Common myeloid progenitor, CD34-positive (primary cell): ENCODE measurements around the gene KIF3C.

Experiments
- CTCF ChIA-PET: fragments of 350-600 bp; sonication (Branson Sonifier 250); formaldehyde crosslinking; loops from one replicate; lab custom pipeline; 2021; ENCODE audit warnings: antibody characterized with exemption; lab: Charles Lee
- POLR2A ChIA-PET: fragments of 350-600 bp; sonication (Branson Sonifier 250); formaldehyde crosslinking; loops from one replicate; lab custom pipeline; 2021; ENCODE audit warnings: antibody characterized with exemption; lab: Charles Lee
- DNase-seq, 3 donors: peaks; one replicate each; pipeline versions ENCODE4 v3.0.0 to v3.0.0-alpha.2; 2013
- H3K27ac ChIP-seq, 2 experiments: 1 replicate in 1 of 2; 2 replicates in 1 of 2; pipeline ENCODE4 v1.7.0; 2013; ENCODE audit warnings: inconsistent platforms in 2 of 2, low read length in 2 of 2, mild to moderate bottlenecking in 2 of 2, low read depth in 1 of 2, moderate library complexity in 1 of 2; ENCODE audit not compliant: severe bottlenecking in 2 of 2, insufficient read depth in 1 of 2, poor library complexity in 1 of 2
- H3K27me3 ChIP-seq, 5 experiments: replicated peaks in 2 of 5; 1 replicate in 3 of 5; 2 replicates in 2 of 5; pipeline versions ENCODE4 v1.6.1 to v1.7.0; 2013; ENCODE audit warnings: low read length in 4 of 5, mild to moderate bottlenecking in 2 of 5, moderate library complexity in 2 of 5, inconsistent platforms in 1 of 5; ENCODE audit not compliant: insufficient read depth in 5 of 5, control insufficient read depth in 4 of 5
- H3K36me3 ChIP-seq, 4 experiments: 1 replicate in 2 of 4; 2 replicates in 2 of 4; pipeline versions ENCODE4 v1.6.1 to v1.7.0; 2013; ENCODE audit warnings: low read length in 3 of 4, control low read depth in 1 of 4, mild to moderate bottlenecking in 1 of 4; ENCODE audit not compliant: control insufficient read depth in 4 of 4, insufficient read depth in 4 of 4
- H3K4me1 ChIP-seq, 4 experiments: 1 replicate in 3 of 4; 2 replicates in 1 of 4; pipeline versions ENCODE4 v1.6.1 to v1.7.1; 2013; ENCODE audit warnings: low read length in 3 of 4, mild to moderate bottlenecking in 3 of 4, control low read depth in 1 of 4, inconsistent platforms in 1 of 4, moderate library complexity in 1 of 4; ENCODE audit not compliant: control insufficient read depth in 4 of 4, insufficient read depth in 4 of 4; ENCODE audit errors: control extremely low read depth in 1 of 4
- H3K4me3 ChIP-seq, 7 experiments: 1 replicate in 4 of 7; 2 replicates in 3 of 7; pipeline versions ENCODE4 v1.5.1 to v1.7.0; 2013; ENCODE audit warnings: mild to moderate bottlenecking in 7 of 7, low read length in 6 of 7, moderate library complexity in 6 of 7, inconsistent platforms in 2 of 7, low read depth in 2 of 7, control low read depth in 1 of 7; ENCODE audit not compliant: insufficient read depth in 4 of 7, control insufficient read depth in 1 of 7; ENCODE audit errors: extremely low read depth in 1 of 7
- H3K9me3 ChIP-seq, 5 experiments: 1 replicate in 4 of 5; 2 replicates in 1 of 5; pipeline versions ENCODE4 v1.6.1 to v1.7.1; 2013; ENCODE audit warnings: low read length in 4 of 5, mild to moderate bottlenecking in 2 of 5, inconsistent platforms in 1 of 5, low read depth in 1 of 5, moderate library complexity in 1 of 5; ENCODE audit not compliant: control insufficient read depth in 4 of 5, insufficient read depth in 2 of 5; ENCODE audit errors: control extremely low read depth in 1 of 5
- WGBS: methylation state at CpG from one replicate; pipeline ENCODE4 v1.1.5; 2013; ENCODE audit not compliant: insufficient coverage; 5-methylcytosine and 5-hydroxymethylcytosine counted together

Gene KIF3C

DNA sequence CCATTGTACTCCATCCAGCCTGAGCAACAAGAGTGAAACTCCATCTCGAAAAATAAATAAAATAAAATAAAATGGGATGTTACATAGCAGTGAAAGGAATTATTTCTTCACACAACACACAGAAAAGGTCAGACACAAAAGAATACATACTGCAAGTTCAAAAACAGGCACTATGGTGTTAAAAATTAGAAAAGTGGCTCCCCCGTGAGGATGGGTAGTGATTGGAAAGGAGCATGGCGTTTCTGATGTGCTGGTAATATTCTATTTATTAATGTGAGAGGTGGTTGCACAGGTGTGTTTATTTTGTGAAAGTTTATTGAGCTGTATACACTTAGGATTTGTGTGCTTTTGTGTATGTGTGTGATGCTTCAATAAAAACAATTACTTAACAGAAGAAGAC, 28.6 kb upstream of the KIF3C start:
- DNase-seq: no peak
- no peaks in the 10 kb centered on the region for H3K27me3 ChIP-seq
- H3K4me1 ChIP-seq: peaks cover 0 to 30% (median 13%) of the 10 kb centered on the region in 4 experiments
- CTCF ChIA-PET: interaction anchor here (1.1 to 1.2 kb wide), 2 partner anchors 10 to 19 kb away, joined by 3 read pairs; no protein-coding TSS in a partner anchor
- no peaks in the 10 kb centered on the region for H3K9me3 ChIP-seq
- no peak overlapping the region for H3K4me3 ChIP-seq
- 100% methylated on average over 1 of the region's 3 CpGs for WGBS
- no peak overlapping the region for H3K27ac ChIP-seq
- no peaks in the 10 kb centered on the region for H3K36me3 ChIP-seq
- POLR2A ChIA-PET: no interaction called here

GRCh38 chr2:26009567-26009963, 27.3 kb upstream of the KIF3C start:
- CTCF ChIA-PET: interaction anchor here (1.0 to 1.2 kb wide), 2 partner anchors 17 to 18 kb away, joined by 3 read pairs; no protein-coding TSS in a partner anchor

GRCh38 chr2:26008851-26009566, 26.7 kb upstream of the KIF3C start:
- H3K4me3 ChIP-seq: peak overlapping the region in 2 of 7 experiments; percentile 13 to 34
- CTCF ChIA-PET: interaction anchor here (1.0 to 1.4 kb wide), 4 partner anchors 16 to 22 kb away, joined by 3 to 5 read pairs (median 3); no protein-coding TSS in a partner anchor

More at GRCh38 chr2:26009567-26009963, 27.3 kb upstream of the KIF3C start:
- POLR2A ChIA-PET: interaction anchor here (0.5 kb wide), 1 partner anchor 23 kb away, joined by 4 read pairs; no protein-coding TSS in a partner anchor
- Histone ChIP-seq H3K27me3 (no peaks in the 10 kb centered on the region), H3K9me3 (no peaks in the 10 kb centered on the region), H3K4me1 (peaks cover 0 to 36% (median 13%) of the 10 kb centered on the region in 4 experiments), H3K27ac (no peak overlapping the region), H3K36me3 (no peaks in the 10 kb centered on the region), H3K4me3 (peak overlapping the region in 2 of 7 experiments; percentile 13 to 34)
- no CpG with 5 or more reads among the region's 2 CpGs for whole genome bisulfite sequencing
- no peak for DNase-seq

GRCh38 chr2:26008095-26008494, 25.8 kb upstream of the KIF3C start:
- Histone ChIP-seq H3K4me3 (no peak overlapping the region), H3K4me1 (peaks cover 0 to 41% (median 16%) of the 10 kb centered on the region in 4 experiments), H3K27me3 (no peaks in the 10 kb centered on the region), H3K9me3 (no peaks in the 10 kb centered on the region), H3K36me3 (no peaks in the 10 kb centered on the region), H3K27ac (no peak overlapping the region)
- no peak for DNase-seq
- POLR2A ChIA-PET: interaction anchor here (0.6 kb wide), 1 partner anchor 43 kb away, joined by 3 read pairs; no protein-coding TSS in a partner anchor
- CTCF ChIA-PET: interaction anchor here (0.8 to 1.6 kb wide), 6 partner anchors 14 to 67 kb away, joined by 3 to 5 read pairs (median 3); no protein-coding TSS in a partner anchor
- 100% methylated on average over 1 of the region's 1 CpG for WGBS

More at GRCh38 chr2:26008851-26009566, 26.7 kb upstream of the KIF3C start:
- Histone ChIP-seq H3K36me3 (no peaks in the 10 kb centered on the region), H3K27ac (peak overlapping the region in 1 of 2 experiments; percentile 12), H3K9me3 (no peaks in the 10 kb centered on the region), H3K27me3 (no peaks in the 10 kb centered on the region), H3K4me1 (peaks cover 0 to 36% (median 13%) of the 10 kb centered on the region in 4 experiments)
- POLR2A ChIA-PET: interaction anchor here (0.5 kb wide), 1 partner anchor 23 kb away, joined by 4 read pairs; no protein-coding TSS in a partner anchor
- peak; percentile 60 to 90 (median 87) for DNase-seq
- 0% methylated on average over 1 of the region's 2 CpGs for WGBS

- DNase-seq: peak; percentile 50 to 89 (median 87)
- Histone ChIP-seq H3K4me1 (peaks cover 0 to 40% (median 24%) of the 10 kb centered on the region in 4 experiments), H3K27ac (no peak overlapping the region), H3K27me3 (no peaks in the 10 kb centered on the region), H3K36me3 (no peaks in the 10 kb centered on the region), H3K9me3 (no peaks in the 10 kb centered on the region), H3K4me3 (peak overlapping the region in 1 of 7 experiments; percentile 13)
- WGBS: 69% methylated on average over 5 of the region's 9 CpGs
- POLR2A ChIA-PET: interaction anchor here (0.5 kb wide), 1 partner anchor 62 kb away, joined by 5 read pairs; no protein-coding TSS in a partner anchor
- CTCF ChIA-PET: interaction anchor here (0.7 to 1.6 kb wide), 8 partner anchors 9 to 58 kb away, joined by 3 to 5 read pairs (median 3); no protein-coding TSS in a partner anchor
These were observed 20.5 kb upstream of the KIF3C start for GRCh38 chr2:26002632-26003310.

DNA sequence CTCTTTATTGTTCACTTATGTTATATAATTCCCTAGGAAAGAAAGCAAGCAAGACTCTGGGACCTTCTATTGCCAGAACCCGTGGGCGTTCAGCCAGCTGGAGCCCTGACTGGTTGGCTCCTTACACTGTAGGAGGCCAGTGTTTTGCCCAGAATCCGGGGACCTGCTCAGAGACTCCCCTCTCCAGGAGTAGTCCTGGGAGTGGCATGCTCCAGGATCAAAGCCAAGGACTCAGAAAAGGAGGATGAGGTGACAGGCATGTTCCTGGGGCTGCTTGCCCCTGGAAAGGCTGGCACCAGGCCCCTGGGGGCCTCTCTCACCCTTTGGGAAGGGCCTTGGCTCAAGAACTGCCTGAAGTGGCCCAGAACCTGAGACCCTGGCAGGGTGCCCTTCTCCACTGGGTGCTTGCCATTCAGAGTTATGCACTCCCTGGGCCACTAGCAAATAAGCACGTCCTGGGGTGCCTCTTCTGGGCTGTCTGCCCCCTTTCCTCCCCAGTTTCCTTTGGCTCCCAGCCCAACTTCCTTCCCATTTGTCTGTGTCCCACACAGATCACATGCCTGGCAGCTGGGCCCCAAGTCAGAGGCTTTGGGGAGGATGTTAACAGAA, 19.6 kb upstream of the KIF3C start:
- peaks cover 0 to 40% (median 24%) of the 10 kb centered on the region in 4 experiments for H3K4me1 ChIP-seq
- peak overlapping the region in 1 of 2 experiments; percentile 14 for H3K27ac ChIP-seq
- no peaks in the 10 kb centered on the region for H3K27me3 ChIP-seq
- POLR2A ChIA-PET: no interaction called here
- no peaks in the 10 kb centered on the region for H3K36me3 ChIP-seq
- peak in 2 of 3 donors; percentile 50 to 56 for DNase-seq
- H3K9me3 ChIP-seq: no peaks in the 10 kb centered on the region
- CTCF ChIA-PET: interaction anchor here (1.0 to 1.3 kb wide), 3 partner anchors 10 to 41 kb away, joined by 3 read pairs; no protein-coding TSS in a partner anchor
- WGBS: 44% methylated on average over 4 of the region's 4 CpGs
- peak overlapping the region in 2 of 7 experiments; percentile 10 to 39 for H3K4me3 ChIP-seq
